GM21723 (cell line): ENCODE results near the gene CHCHD3.
"Not testable (repeated sequence)": the region's sequence is repeated elsewhere in the genome, so short reads cannot be mapped to it uniquely, and the experiment has no call there.

ENCODE experiments used
- ATAC-seq: cut with Tn5 transposase; IDR thresholded peaks from one replicate; pipeline ENCODE4 v1.9.1; 2021; ENCODE audit warnings: mild to moderate bottlenecking, moderate library complexity; ENCODE audit not compliant: unreplicated experiment

CHCHD3 gene

DNA sequence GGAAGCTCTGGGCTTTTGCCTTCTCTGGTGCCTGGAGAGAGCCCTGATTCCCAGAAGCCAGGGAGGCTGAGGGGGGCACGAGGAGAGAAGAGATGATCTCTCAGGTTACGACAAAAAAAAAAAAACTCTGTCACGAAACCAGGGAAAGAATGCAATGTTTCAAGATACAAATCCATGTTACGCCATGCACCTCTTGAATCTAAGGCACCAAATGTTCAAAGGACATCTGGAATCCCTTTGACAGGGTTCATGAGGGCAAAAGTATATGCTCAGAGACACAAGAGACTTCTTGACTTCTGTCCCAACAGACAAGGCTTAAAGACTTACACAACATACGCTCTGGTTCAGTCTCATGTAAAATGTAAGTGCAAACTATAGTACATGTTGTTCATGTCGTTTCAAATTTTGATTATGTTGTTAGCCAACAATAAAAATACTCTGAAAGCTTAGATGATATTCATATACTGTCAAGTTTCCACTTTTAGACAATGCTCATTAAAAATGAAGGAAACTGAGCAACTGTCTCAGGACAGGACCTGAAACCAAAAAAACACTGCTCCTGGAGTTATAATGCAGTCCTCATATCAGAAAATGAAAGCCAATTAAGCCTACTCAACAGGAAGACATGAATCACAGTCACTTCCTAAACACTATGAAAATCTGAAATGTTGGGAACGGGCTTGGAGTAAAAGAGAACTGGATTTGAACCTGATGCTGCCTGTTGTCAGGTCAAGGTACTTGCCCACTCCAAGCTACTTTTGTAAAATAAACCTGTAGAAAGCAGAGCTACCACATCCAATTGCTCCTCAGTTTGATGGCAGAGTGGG is 72.3 kb downstream of the CHCHD3 start:
- ATAC-seq, result no peak

- ATAC-seq, result no peak
These were observed 73.9 kb downstream of the CHCHD3 start for GRCh38 chr7:133007961-133008360.

GRCh38 chr7:133003052-133003910 is 78.6 kb downstream of the CHCHD3 start:
- no peak for ATAC-seq

- ATAC-seq, result no peak
These were observed 80.2 kb downstream of the CHCHD3 start for GRCh38 chr7:133001727-133002126.

DNA sequence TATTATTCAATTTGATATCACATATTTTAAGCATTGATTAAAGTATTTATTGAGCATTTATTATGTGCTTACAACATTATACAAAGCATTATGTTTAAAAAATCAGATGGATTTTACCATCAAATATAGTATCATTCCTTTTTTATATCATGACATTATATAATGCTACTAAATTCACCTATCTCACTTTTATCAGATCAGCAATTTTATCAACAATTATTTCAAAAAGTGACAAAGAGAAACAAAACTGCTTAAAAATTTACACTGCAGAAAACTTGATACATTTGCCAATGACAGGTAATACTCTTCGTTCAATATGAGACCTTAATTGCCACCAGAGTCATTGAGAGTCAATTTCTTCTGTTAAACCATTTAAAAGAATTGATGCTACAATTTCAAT is 82.0 kb downstream of the CHCHD3 start:
- no peak for ATAC-seq

- ATAC-seq, result no peak
These were observed 83.1 kb downstream of the CHCHD3 start for GRCh38 chr7:132998763-132999162.

DNA sequence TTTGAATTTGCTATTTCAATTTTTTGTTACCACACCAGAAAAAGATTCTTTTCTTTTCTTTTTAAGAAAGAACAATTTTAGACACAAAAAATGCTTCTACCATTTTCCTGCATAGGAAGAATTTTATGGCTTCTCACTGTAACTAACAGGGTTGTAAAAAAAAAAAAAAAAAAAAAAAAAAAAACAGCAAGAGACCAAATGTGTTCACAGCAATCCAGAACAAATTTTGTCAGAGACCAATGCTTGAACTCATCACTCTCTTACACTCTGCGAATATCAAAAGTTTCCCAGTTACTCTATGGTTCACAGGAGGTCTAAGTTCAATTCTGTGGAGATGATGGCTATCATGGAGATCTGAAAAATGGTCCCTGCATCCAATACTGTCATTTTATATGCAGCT is 84.4 kb downstream of the CHCHD3 start:
- ATAC-seq, result no peak

DNA sequence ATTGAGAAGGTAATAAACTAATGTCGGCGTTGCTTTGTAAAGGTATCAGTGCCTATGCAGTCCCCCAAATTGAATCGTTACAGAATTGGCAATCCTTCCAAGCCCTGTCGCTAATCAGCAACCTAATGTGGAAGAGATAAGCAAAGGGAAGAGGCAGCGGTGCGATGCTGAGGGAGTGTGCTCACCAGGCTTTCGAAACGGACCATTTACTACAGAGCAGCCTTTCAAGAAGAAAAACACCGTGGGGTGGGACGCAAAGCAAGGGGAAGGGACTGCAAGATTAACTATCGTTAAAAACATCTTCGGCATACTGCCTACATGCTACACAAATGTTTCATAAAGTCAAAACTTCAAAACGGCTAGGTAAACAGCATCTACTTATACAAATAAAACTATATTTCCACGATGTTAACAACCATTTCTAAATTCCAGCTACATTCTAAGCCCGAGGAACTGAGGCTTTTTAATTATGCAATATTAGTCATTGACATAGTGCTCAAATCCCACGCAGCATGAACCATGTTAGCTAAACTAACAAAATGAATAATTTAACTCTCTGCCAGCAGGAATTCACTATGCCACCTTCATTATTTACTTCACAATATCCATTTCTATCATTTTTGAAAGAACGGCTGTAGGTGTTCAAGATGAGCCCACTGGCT is 85.2 kb downstream of the CHCHD3 start:
- ATAC-seq, result no peak

GRCh38 chr7:132993377-132994013 is 88.4 kb downstream of the CHCHD3 start:
- no peak for ATAC-seq

- ATAC-seq, result no peak
These were observed 90.0 kb downstream of the CHCHD3 start for GRCh38 chr7:132991615-132992587.

DNA sequence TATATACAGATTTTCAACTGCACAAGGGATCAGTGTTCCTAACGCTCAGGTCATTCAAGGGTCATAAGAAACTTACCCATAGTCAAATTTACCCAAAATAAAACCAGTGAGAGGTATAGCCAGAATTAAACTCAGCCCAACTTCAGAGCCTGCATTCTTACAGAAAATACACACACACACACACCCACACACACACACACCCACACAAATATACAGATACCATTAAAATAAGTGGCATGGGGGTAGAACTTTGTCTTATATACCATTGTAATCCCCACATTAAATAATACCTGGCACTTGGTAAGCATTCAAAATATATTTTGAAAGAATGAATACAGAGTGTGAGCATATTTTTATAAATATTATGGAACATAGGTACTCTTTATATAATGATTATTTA is 93.8 kb downstream of the CHCHD3 start:
- no peak for ATAC-seq

GRCh38 chr7:132980402-132980801 is 101.5 kb downstream of the CHCHD3 start:
- ATAC-seq, result no peak

DNA sequence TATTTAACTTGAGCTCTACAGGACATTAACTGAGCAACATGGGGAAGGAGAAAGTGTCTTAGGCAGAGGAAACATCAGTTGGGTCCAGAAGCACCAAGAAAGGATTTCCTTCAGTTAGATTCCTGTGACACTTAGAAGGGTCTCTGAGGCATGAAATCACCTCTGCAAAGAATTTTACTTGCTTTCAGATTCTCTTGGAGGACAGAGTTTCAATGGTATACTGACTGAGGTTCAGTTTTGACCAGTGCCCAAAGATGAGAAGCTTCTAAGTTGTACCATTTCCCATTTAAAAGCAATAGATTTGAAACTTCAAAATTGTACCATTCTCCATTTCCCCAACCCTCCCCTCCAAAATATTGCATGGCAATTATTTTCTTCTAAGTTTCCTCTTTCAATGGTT is 102.4 kb downstream of the CHCHD3 start:
- no peak for ATAC-seq

DNA sequence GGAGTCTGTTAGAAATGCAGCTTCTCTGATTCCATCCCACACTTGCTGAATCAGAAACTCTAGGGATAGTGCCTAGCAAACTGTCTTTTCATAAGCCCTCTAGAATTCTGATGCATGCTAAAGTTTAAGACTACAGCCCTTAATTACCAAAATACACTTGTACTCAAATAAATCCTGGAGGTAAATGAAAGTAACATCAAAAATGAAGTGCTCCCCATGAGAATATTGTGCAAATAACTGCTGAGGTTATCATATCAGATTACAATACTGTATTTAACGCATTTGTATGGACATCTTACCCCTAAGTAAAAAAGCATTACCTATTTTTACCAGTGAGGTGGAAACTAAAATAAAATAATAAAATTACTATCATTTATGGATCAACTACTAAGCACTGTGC is 104.7 kb downstream of the CHCHD3 start:
- ATAC-seq, result no peak

- ATAC-seq, result no peak
These were observed 109.1 kb downstream of the CHCHD3 start for GRCh38 chr7:132972745-132973144.

DNA sequence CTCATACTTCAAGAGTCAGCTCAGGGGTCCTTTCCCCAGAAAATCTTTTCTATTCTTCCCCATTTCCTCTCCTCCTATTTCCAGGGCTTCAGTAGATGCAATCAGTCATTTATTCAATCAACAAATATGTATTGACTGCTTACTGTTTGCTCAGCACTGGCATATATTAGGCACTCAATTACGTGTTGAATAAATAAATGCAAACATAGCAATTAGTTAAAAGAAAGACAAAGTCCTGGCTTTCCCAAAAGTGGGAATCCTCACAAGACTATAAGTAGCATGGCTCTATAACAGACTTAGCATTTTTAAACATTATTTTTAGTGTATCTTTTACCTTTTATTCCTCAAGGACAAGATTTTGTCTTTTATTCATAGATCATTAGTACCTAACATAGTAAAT is 111.6 kb downstream of the CHCHD3 start:
- no peak for ATAC-seq

DNA sequence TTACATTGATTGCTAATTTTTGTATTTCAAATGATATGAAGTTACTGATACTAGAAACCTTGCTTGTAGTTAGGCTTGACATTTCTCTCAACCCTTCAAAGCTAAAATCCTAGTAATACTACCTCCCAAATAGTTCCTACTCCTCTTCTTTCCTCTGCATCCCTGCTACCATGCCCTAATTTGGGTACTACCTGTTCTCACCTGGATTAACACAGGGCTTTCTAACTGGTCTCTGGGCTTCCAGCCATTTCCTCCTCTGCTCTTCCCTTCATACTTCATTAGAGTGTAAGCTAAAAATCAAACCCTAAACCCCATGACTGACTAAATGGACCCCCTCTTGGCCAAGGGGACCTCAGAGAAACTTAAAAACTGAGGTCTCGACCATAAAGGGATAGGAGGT is 112.4 kb downstream of the CHCHD3 start:
- ATAC-seq, result no peak

- ATAC-seq, result not testable (repeated sequence)
These were observed 114.4 kb downstream of the CHCHD3 start for GRCh38 chr7:132967470-132967848.

GRCh38 chr7:132966754-132967469 is 115.0 kb downstream of the CHCHD3 start:
- no peak for ATAC-seq
